ENCODE measurements around the gene CTNNBL1. TPM values are rescaled to one million over a fixed set of nuclear protein-coding genes. Genes with fewer than 3 reads are reported as not detected.
A peak's percentile ranks its signal among the peaks of the same experiment; 100 is the strongest.

Gene CTNNBL1
- total RNA-seq, 2 donors from 2014 or later, result 29.9 to 39.9 TPM

- Histone ChIP-seq H3K9me3 (no peaks in the 10 kb centered on the region), H3K36me3 (no peaks in the 10 kb centered on the region), H3K27me3 (peaks cover 0 to 7% of the 10 kb centered on the region in 2 donors), H3K4me1 (peaks cover 0 to 36% of the 10 kb centered on the region in 2 donors), H3K4me3 (peak overlapping the region; percentile 61 to 64), H3K27ac (peak overlapping the region; percentile 84 to 92)
- DNase-seq (ENCODE audit: low spot score), result no peak
- TF ChIP-seq CTCF (IDR thresholded peaks at IDR 0.05), result no peak
Measured at GRCh38 chr20:37905671-37906613, 212.1 kb downstream of the CTNNBL1 start.

- no peak for DNase-seq (ENCODE audit: low spot score)
- TF ChIP-seq CTCF (IDR thresholded peaks at IDR 0.05), result no peak
- Histone ChIP-seq H3K4me1 (peaks cover 0 to 42% of the 10 kb centered on the region in 2 donors), H3K27ac (peak overlapping the region; percentile 84 to 92), H3K36me3 (no peaks in the 10 kb centered on the region), H3K27me3 (peaks cover 0 to 7% of the 10 kb centered on the region in 2 donors), H3K4me3 (no peak overlapping the region), H3K9me3 (no peaks in the 10 kb centered on the region)
Measured at GRCh38 chr20:37907330-37907676, 213.5 kb downstream of the CTNNBL1 start.

DNA sequence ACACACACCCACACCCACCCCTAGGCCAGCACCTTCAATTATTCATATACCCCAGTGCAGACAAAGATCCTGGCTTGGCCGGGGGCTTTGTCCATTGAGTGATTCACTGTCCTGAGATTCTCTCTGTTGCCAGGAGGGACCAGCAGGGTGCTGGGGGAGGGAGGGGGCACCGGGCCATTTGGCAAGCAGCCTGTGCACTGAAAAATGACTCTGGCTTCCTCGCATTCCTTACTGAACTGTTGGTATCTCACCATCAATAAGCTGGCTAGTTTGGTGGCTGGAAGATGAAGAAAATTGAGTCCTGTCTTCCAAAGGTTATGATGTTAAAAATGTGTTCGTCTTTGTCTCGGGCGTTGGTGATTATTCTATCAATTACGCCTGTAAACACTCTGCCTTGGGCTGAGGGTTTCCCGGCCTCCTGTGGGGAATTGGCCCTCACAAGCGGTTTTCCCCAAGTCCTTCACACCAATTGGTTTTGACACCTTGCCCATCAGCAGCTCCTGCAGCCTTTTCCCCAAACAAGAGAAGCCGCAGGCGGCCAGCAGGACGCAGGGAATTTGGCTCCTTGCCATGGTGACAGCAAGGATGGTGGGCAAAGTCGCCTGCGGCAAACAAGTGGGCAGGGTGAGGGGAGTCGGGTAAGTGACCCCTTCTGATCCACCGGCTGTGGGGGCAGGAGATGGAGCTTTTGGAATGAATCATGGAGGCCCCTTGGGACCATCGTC lies 214.0 kb downstream of the CTNNBL1 start:
- Histone ChIP-seq H3K4me3 (no peak overlapping the region), H3K9me3 (no peaks in the 10 kb centered on the region), H3K36me3 (no peaks in the 10 kb centered on the region), H3K27me3 (peaks cover 0 to 7% of the 10 kb centered on the region in 2 donors), H3K27ac (peak overlapping the region; percentile 84 to 92), H3K4me1 (peaks cover 0 to 42% of the 10 kb centered on the region in 2 donors)
- no peak for TF ChIP-seq CTCF (IDR thresholded peaks at IDR 0.05)
- DNase-seq (ENCODE audit: low spot score), result no peak

DNA sequence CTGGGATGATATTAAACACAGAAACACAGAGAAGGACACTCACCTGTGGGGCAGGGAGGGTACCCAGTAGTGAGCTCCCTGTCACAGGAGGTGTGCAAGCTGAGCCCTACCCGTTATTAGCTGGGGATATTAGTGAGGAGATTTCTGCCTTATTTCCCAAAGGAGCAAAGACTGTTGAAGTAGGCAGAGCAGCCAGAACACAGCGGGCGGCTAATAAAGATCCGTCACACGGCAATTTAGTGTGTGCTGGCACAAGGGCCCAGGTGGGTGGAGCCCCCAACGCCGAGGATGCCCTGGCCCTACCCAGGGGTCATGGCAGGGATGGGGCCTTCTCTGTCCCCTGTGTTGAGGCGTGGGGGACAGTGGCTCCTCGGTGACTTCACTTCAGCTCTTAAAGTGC lies 217.4 kb downstream of the CTNNBL1 start:
- Histone ChIP-seq H3K27me3 (no peaks in the 10 kb centered on the region), H3K36me3 (no peaks in the 10 kb centered on the region), H3K27ac (peak overlapping the region; percentile 27 to 39), H3K4me1 (peaks cover 0 to 71% of the 10 kb centered on the region in 2 donors), H3K4me3 (no peak overlapping the region), H3K9me3 (no peaks in the 10 kb centered on the region)
- no peak for DNase-seq (ENCODE audit: low spot score)
- no peak for TF ChIP-seq CTCF (IDR thresholded peaks at IDR 0.05)

- Histone ChIP-seq H3K4me1 (peaks cover 0 to 71% of the 10 kb centered on the region in 2 donors), H3K27me3 (no peaks in the 10 kb centered on the region), H3K4me3 (no peak overlapping the region), H3K27ac (peak overlapping the region; percentile 39 to 48), H3K36me3 (no peaks in the 10 kb centered on the region), H3K9me3 (no peaks in the 10 kb centered on the region)
- no peak for TF ChIP-seq CTCF (IDR thresholded peaks at IDR 0.05)
- no peak for DNase-seq (ENCODE audit: low spot score)
Measured at GRCh38 chr20:37911838-37912281, 218.0 kb downstream of the CTNNBL1 start.

Measured in right atrium auricular region (tissue), 2 donors.